GM23338 (cell line): ENCODE data around the gene TMEM37. TPM values are rescaled to one million over a fixed set of nuclear protein-coding genes. Genes with fewer than 3 reads are reported as not detected.

Source experiments
- ATAC-seq: fragments of 200-7000 bp; cut with Tn5 transposase; 3 replicates; pipeline ENCODE4 v1.9.1; 2020
- DNase-seq: peaks from one replicate; pipeline ENCODE4 v3.0.0-alpha.2; 2015; ENCODE audit warnings: low spot score
- H2AFZ ChIP-seq: fragments of 200-600 bp; sonication (generic); 2 replicates; pipeline ENCODE4 v1.8.0; 2016; ENCODE audit warnings: antibody characterized with exemption, mild to moderate bottlenecking, moderate library complexity
- H3F3A ChIP-seq: fragments of 200-600 bp; sonication (generic); replicated peaks from 2 replicates; pipeline ENCODE4 v1.8.0; 2017; ENCODE audit warnings: antibody characterized with exemption, mixed run types, low read depth
- H3K27ac ChIP-seq: fragments of 200-600 bp; sonication (generic); 2 replicates; pipeline ENCODE4 v1.6.1; 2016; ENCODE audit warnings: low read depth
- H3K27me3 ChIP-seq: fragments of 200-600 bp; sonication (generic); 2 replicates; pipeline ENCODE4 v1.8.0; 2016; ENCODE audit warnings: mild to moderate bottlenecking, mixed run types, moderate library complexity; ENCODE audit not compliant: insufficient read depth
- H3K36me3 ChIP-seq: fragments of 200-600 bp; sonication (generic); 2 replicates; pipeline ENCODE4 v1.8.0; 2016; ENCODE audit warnings: mild to moderate bottlenecking; ENCODE audit not compliant: insufficient read depth
- H3K4me1 ChIP-seq: fragments of 200-600 bp; sonication (generic); 2 replicates; pipeline ENCODE4 v1.8.0; 2016; ENCODE audit warnings: mild to moderate bottlenecking, moderate library complexity; ENCODE audit not compliant: insufficient read depth
- H3K4me2 ChIP-seq: fragments of 200-600 bp; sonication (generic); 2 replicates; pipeline ENCODE4 v1.7.1; 2017; ENCODE audit warnings: mixed run types
- H3K4me3 ChIP-seq: fragments of 200-600 bp; sonication (generic); 2 replicates; pipeline ENCODE4 v1.6.1; 2016; ENCODE audit warnings: mixed run types
- H3K79me2 ChIP-seq: fragments of 200-600 bp; sonication (generic); replicated peaks from 2 replicates; pipeline ENCODE4 v1.8.0; 2017; ENCODE audit warnings: mild to moderate bottlenecking; ENCODE audit not compliant: insufficient read depth
- H3K9me2 ChIP-seq: fragments of 200-600 bp; sonication (generic); 2 replicates; pipeline ENCODE4 v1.8.0; 2017; ENCODE audit not compliant: insufficient read depth
- H4K20me1 ChIP-seq: fragments of 200-600 bp; sonication (generic); replicated peaks from 2 replicates; pipeline ENCODE4 v1.8.0; 2017; ENCODE audit warnings: mild to moderate bottlenecking; ENCODE audit not compliant: insufficient read depth
- H3K27ac Mint-ChIP-seq: 2 replicates; pipeline ENCODE4 v1.8.0; 2020; ENCODE audit warnings: inconsistent platforms, mild to moderate bottlenecking, moderate library complexity, mixed read lengths
- H3K27me3 Mint-ChIP-seq: 3 replicates; pipeline ENCODE4 v1.8.0; 2022; ENCODE audit warnings: low read depth, mild to moderate bottlenecking, moderate library complexity, mixed read lengths, inconsistent platforms; ENCODE audit not compliant: insufficient read depth, poor library complexity
- H3K36me3 Mint-ChIP-seq: 3 replicates; pipeline ENCODE4 v1.8.0; 2021; ENCODE audit warnings: low read depth, mild to moderate bottlenecking, inconsistent platforms, moderate library complexity, mixed read lengths
- H3K4me1 Mint-ChIP-seq: 3 replicates; pipeline ENCODE4 v1.8.0; 2020; ENCODE audit warnings: mild to moderate bottlenecking, inconsistent platforms, mixed read lengths
- H3K4me3 Mint-ChIP-seq: 3 replicates; pipeline ENCODE4 v1.8.0; 2021; ENCODE audit warnings: moderate library complexity, mild to moderate bottlenecking, inconsistent platforms, mixed read lengths
- H3K9me3 Mint-ChIP-seq: 3 replicates; pipeline ENCODE4 v1.8.0; 2020; ENCODE audit warnings: moderate library complexity, mild to moderate bottlenecking, inconsistent platforms, mixed read lengths
- EZH2phosphoT487 ChIP-seq: fragments of 200-600 bp; sonication (generic); IDR thresholded peaks from one replicate; pipeline ENCODE4 v1.8.1; 2018; ENCODE audit warnings: antibody characterized with exemption; ENCODE audit not compliant: unreplicated experiment
- NANOG ChIP-seq: IDR thresholded peaks from 2 replicates; pipeline ENCODE4 v1.6.1; 2016; ENCODE audit warnings: antibody characterized with exemption, borderline replicate concordance
- POLR2AphosphoS5 ChIP-seq: IDR thresholded peaks from 2 replicates; pipeline ENCODE4 v1.6.1; 2016; ENCODE audit warnings: antibody characterized with exemption, low read depth
- ZNF114 ChIP-seq: fragments of 250-450 bp; sonication (Bioruptor Pico); IDR thresholded peaks from 2 replicates; pipeline ENCODE4 v1.5.0; 2020; ENCODE audit warnings: mild to moderate bottlenecking, moderate library complexity
- ZNF331 ChIP-seq: fragments of 250-450 bp; sonication (Bioruptor Pico); IDR thresholded peaks from 2 replicates; pipeline ENCODE4 v1.5.0; 2020; ENCODE audit warnings: low read depth, mild to moderate bottlenecking, moderate library complexity
- long read RNA-seq: library from polyadenylated mRNA; unstranded; transcript quantifications from one replicate; pipeline ENCODE4 v2.0.0, GENCODE V29; 2020; ENCODE audit not compliant: unreplicated experiment
- polyA plus RNA-seq: library from polyadenylated mRNA; unstranded; fragments of >200 nt; fragmentation: Nextera tagmentation; extraction: Ambion mirVana; gene quantifications from 2 replicates; pipeline ENCODE4 v1.2.1, GENCODE V29; 2016
- total RNA-seq: library from RNA; depleted of rRNA; stranded (reverse); fragments of >200 nt; shearing (Covaris generic); gene quantifications from 2 replicates; pipeline ENCODE4 v1.2.3, GENCODE V29; 2014; rRNA removed
- TF ChIP-seq, protein P1 (sequence below), 2 experiments: fragments of 200-600 bp in 1 of 2; sonication (generic) in 1 of 2; conservative IDR thresholded peaks; 2 replicates each; pipeline versions ENCODE4 v1.5.1 to v1.6.1; 2016 to 2017; ENCODE audit warnings: antibody characterized with exemption in 2 of 2, low read depth in 2 of 2, mild to moderate bottlenecking in 2 of 2, moderate library complexity in 1 of 2
- TF ChIP-seq, protein P2 (sequence below): IDR thresholded peaks from 2 replicates; pipeline ENCODE4 v1.6.1; 2016; ENCODE audit warnings: antibody characterized with exemption

TMEM37 gene, protein sequence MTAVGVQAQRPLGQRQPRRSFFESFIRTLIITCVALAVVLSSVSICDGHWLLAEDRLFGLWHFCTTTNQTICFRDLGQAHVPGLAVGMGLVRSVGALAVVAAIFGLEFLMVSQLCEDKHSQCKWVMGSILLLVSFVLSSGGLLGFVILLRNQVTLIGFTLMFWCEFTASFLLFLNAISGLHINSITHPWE
- total RNA-seq (7.2 and 8.8 TPM in 2 replicates), polyA plus RNA-seq (8.3 and 8.6 TPM in 2 replicates)
- long read RNA-seq, transcript TMEM37-201 (2 exons, 1,688 nt) = major isoform, 15 of 16 reads
- long read RNA-seq, partial matches to known transcripts = 0 of 16 reads
- long read RNA-seq, other reads (novel, unspliced or antisense) = 1 of 16 reads

DNA sequence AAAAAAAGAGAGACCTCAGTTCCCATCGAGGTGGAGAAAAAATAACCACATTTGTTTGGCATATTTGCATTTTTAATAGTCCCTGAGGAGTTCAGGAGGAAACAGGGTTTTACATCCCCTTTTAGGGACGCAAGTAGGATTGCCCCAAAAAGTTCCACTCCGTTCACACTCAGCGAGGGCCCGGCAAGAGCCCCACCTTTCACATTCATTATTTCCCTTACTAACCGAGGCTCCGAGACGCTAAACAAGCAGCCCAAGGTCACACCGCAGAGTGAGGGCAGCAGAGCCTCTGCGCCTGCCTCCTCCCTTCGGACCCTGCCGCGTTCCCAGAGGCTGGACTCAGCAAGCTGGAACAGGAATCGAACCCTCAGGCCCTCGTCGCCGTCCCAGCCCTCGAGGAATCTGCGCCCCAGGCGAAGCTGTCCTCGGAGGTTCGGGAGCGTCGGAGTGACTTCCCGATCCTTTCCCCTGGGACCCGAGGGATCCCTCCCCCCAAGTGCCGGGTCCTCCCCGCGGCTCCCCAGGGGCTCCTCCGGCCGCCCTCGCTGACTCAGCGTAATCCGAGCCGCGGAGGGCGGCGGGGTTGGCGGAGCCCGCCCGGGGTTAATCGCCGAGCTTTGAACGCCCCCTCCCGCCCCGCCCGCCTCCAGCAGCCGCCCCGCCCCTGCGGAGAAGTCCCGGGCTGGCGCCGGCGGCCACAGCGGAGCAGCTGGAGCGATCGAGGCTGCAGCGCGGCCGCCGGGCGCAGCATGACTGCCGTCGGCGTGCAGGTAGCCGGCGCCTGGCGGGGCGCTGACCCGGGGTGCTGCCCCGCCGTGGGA is at the start of gene TMEM37:
TMEM37 (plus strand) TSS at position 700 of the 821 bp plus-strand sequence; CDS start at position 750, 50 bp downstream.
- ATAC-seq (peak; percentile 72), DNase-seq (peak; percentile 92)
- H2AFZ ChIP-seq = peak within 1 kb of the TSS; percentile 64
- H3K27me3 Mint-ChIP-seq = peaks cover 18% of the 10 kb centered on the region
- H3K4me3 Mint-ChIP-seq = peak within 1 kb of the TSS; percentile 90
- peaks cover 53% of the 10 kb centered on the region for H3K4me1 ChIP-seq
- 0 out of 2 replicates have a peak, but pooled peaks cover 7% of the 10 kb centered on the region for H3F3A ChIP-seq
- H3K79me2 ChIP-seq = peaks cover 40% of the 10 kb centered on the region
- H3K4me1 Mint-ChIP-seq = peaks cover 62% of the 10 kb centered on the region
- H3K36me3 ChIP-seq = no peaks in the 10 kb centered on the region
- peak within 1 kb of the TSS; percentile 79 for H3K27ac Mint-ChIP-seq
- peak within 1 kb of the TSS; percentile 95 for H3K4me3 ChIP-seq
- H3K9me2 ChIP-seq = no peaks in the 10 kb centered on the region
- peak within 1 kb of the TSS; percentile 98 for H3K4me2 ChIP-seq
- peak within 1 kb of the TSS; percentile 81 for H3K27ac ChIP-seq
- TF ChIP-seq POLR2AphosphoS5 (peak; percentile 66), EZH2phosphoT487 (no peak)
- TF ChIP-seq, protein P1, sequence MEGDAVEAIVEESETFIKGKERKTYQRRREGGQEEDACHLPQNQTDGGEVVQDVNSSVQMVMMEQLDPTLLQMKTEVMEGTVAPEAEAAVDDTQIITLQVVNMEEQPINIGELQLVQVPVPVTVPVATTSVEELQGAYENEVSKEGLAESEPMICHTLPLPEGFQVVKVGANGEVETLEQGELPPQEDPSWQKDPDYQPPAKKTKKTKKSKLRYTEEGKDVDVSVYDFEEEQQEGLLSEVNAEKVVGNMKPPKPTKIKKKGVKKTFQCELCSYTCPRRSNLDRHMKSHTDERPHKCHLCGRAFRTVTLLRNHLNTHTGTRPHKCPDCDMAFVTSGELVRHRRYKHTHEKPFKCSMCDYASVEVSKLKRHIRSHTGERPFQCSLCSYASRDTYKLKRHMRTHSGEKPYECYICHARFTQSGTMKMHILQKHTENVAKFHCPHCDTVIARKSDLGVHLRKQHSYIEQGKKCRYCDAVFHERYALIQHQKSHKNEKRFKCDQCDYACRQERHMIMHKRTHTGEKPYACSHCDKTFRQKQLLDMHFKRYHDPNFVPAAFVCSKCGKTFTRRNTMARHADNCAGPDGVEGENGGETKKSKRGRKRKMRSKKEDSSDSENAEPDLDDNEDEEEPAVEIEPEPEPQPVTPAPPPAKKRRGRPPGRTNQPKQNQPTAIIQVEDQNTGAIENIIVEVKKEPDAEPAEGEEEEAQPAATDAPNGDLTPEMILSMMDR (conservative IDR thresholded peaks at IDR 0.05; ENCODE audit: low read depth in 2 of 2) = no peak
- H3K27me3 ChIP-seq = 0 out of 2 replicates have a peak, but pooled peaks cover 9% of the 10 kb centered on the region
- no peaks in the 10 kb centered on the region for H4K20me1 ChIP-seq
- no peaks in the 10 kb centered on the region; the same call in 2 of the 3 replicates for H3K9me3 Mint-ChIP-seq
- peaks cover 6% of the 10 kb centered on the region; the same call in 2 of the 3 replicates for H3K36me3 Mint-ChIP-seq

DNA sequence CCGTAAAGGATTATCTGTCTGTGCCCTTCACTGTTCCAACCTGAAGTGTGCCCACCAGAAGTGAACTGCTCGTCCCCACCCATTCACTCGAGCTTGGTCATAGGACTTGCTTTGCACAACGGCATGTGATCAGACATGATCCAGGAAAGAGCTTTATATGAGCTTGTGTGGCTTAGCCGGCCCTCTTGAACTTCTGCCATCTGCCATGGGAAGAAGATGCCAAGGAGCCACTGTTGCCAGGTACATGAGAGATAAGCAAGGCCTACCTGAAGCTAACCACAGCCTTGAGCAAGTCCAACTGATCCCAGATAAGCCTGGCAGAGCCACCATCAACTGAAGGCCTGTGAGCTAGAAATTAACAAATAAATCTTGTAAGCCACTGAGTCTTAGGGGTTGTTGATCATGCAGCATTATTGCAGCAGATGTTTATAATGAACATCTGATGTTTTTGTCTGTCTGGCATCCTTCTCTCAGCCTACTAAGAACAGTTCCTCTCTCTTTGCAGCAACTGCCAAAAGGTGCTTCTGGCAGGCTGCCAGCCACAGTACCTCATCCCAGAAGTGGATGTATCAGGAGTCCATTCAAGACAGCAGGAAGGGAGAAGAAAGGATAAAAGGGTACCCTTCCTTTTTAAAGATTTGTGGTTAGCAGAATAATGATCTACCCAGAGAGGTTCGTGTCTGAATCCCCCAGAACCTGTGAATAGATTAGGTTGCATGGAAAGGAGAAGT is 48.1 kb upstream of the TMEM37 start:
- Histone ChIP-seq H3K9me2 (no peaks in the 10 kb centered on the region), H3K79me2 (no peaks in the 10 kb centered on the region), H3K27ac (no peak overlapping the region), H3K4me3 (no peak overlapping the region), H3K4me1 (peaks cover 4% of the 10 kb centered on the region; the same call in 1 of the 2 replicates), H3K27me3 (no peaks in the 10 kb centered on the region), H3F3A (no peaks in the 10 kb centered on the region), H3K4me2 (no peak overlapping the region), H3K36me3 (no peaks in the 10 kb centered on the region), H4K20me1 (no peaks in the 10 kb centered on the region), H2AFZ (no peak overlapping the region)
- H3K9me3 Mint-ChIP-seq = no peaks in the 10 kb centered on the region
- no peak overlapping the region for H3K4me3 Mint-ChIP-seq
- no peak for ATAC-seq
- DNase-seq = no peak
- peaks cover 2% of the 10 kb centered on the region for H3K27me3 Mint-ChIP-seq
- no peaks in the 10 kb centered on the region for H3K36me3 Mint-ChIP-seq
- peaks cover 9% of the 10 kb centered on the region for H3K4me1 Mint-ChIP-seq
- H3K27ac Mint-ChIP-seq = no peak overlapping the region
- no peak for TF ChIP-seq POLR2AphosphoS5
- TF ChIP-seq, protein P2, sequence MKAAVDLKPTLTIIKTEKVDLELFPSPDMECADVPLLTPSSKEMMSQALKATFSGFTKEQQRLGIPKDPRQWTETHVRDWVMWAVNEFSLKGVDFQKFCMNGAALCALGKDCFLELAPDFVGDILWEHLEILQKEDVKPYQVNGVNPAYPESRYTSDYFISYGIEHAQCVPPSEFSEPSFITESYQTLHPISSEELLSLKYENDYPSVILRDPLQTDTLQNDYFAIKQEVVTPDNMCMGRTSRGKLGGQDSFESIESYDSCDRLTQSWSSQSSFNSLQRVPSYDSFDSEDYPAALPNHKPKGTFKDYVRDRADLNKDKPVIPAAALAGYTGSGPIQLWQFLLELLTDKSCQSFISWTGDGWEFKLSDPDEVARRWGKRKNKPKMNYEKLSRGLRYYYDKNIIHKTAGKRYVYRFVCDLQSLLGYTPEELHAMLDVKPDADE = no peak
- TF ChIP-seq ZNF114 (CRISPR knock-in tag) = no peak
- no peak for TF ChIP-seq NANOG
- TF ChIP-seq, protein P1 (conservative IDR thresholded peaks at IDR 0.05; ENCODE audit: low read depth in 2 of 2) = no peak
- no peak for TF ChIP-seq ZNF331 (CRISPR knock-in tag)
